SK-N-SH (cell line): Measurements from ENCODE around the gene SLC33A1. TPM values are rescaled to one million over a fixed set of nuclear protein-coding genes. Genes with fewer than 3 reads are reported as not detected.

ENCODE experiments used
- CTCF ChIA-PET: fragments of 300-600, 350-600 bp; formaldehyde crosslinking; extraction: SDS; loops from one replicate; lab custom pipeline; 2021; lab: Yijun Ruan, JAX
- POLR2A ChIA-PET: fragments of 350-600 bp; sonication (Branson Sonifier 250); formaldehyde crosslinking; extraction: SDS; loops from one replicate; lab custom pipeline; 2020; ENCODE audit warnings: antibody characterized with exemption, inconsistent platforms; lab: Yijun Ruan, JAX
- DNase-seq: peaks from one replicate; pipeline ENCODE4 v3.0.0; 2012
- H2AFZ ChIP-seq: fragments of 200-600 bp; sonication (generic); 2 replicates; pipeline ENCODE4 v1.8.1; 2016; ENCODE audit warnings: antibody characterized with exemption, mild to moderate bottlenecking, low read depth
- H3F3A ChIP-seq: fragments of 200-600 bp; sonication (generic); replicated peaks from 2 replicates; pipeline ENCODE3; 2016; ENCODE audit warnings: antibody characterized with exemption, mild to moderate bottlenecking; ENCODE audit not compliant: insufficient read depth
- H3K27ac ChIP-seq, 2 experiments: fragments of 200-500 bp in 1 of 2; fragments of 200-600 bp in 1 of 2; sonication (Bioruptor generic) in 1 of 2; sonication (generic), shearing (Covaris generic) in 1 of 2; 2 replicates each; pipeline versions ENCODE4 v1.5.1 to v1.6.1; 2014 to 2016; ENCODE audit warnings: low read depth in 2 of 2, inconsistent platforms in 1 of 2, low read length in 1 of 2, mild to moderate bottlenecking in 1 of 2, mixed read lengths in 1 of 2
- H3K27me3 ChIP-seq: fragments of 200-600 bp; sonication (generic), shearing (Covaris generic); 2 replicates; pipeline ENCODE4 v1.6.1; 2016; ENCODE audit warnings: mixed run types; ENCODE audit not compliant: insufficient read depth
- H3K36me3 ChIP-seq, 2 experiments: fragments of 200-500 bp in 1 of 2; fragments of 200-600 bp in 1 of 2; sonication (Bioruptor generic) in 1 of 2; sonication (generic) in 1 of 2; replicated peaks in 1 of 2; 2 replicates each; pipeline versions ENCODE3 to v1.5.1; 2014 to 2016; ENCODE audit warnings: low read length in 1 of 2, mild to moderate bottlenecking in 1 of 2; ENCODE audit not compliant: insufficient read depth in 2 of 2, control insufficient read depth in 1 of 2
- H3K4me1 ChIP-seq, 2 experiments: fragments of 200-500 bp in 1 of 2; fragments of 200-600 bp in 1 of 2; sonication (Bioruptor generic) in 1 of 2; sonication (generic), shearing (Covaris generic) in 1 of 2; 2 replicates each; pipeline versions ENCODE4 v1.5.1 to v1.6.1; 2014 to 2016; ENCODE audit warnings: low read depth in 1 of 2, low read length in 1 of 2, mixed run types in 1 of 2; ENCODE audit not compliant: insufficient read depth in 2 of 2, control insufficient read depth in 1 of 2
- H3K4me2 ChIP-seq: fragments of 200-600 bp; sonication (generic), shearing (Covaris generic); 2 replicates; pipeline ENCODE4 v1.6.1; 2017; ENCODE audit warnings: mixed run types
- H3K4me3 ChIP-seq, 2 experiments: fragments of 200-500 bp in 1 of 2; fragments of 200-600 bp in 1 of 2; sonication (Bioruptor generic) in 1 of 2; sonication (generic), shearing (Covaris generic) in 1 of 2; 2 replicates each; pipeline versions ENCODE4 v1.5.1 to v1.8.1; 2014 to 2016; ENCODE audit warnings: low read depth in 2 of 2, inconsistent platforms in 1 of 2, low read length in 1 of 2, mild to moderate bottlenecking in 1 of 2, mixed read lengths in 1 of 2, moderate library complexity in 1 of 2
- H3K79me2 ChIP-seq: fragments of 200-600 bp; sonication (generic); 2 replicates; pipeline ENCODE4 v1.8.1; 2017; ENCODE audit warnings: mild to moderate bottlenecking; ENCODE audit not compliant: insufficient read depth
- H3K9ac ChIP-seq: fragments of 200-600 bp; sonication (generic); 2 replicates; pipeline ENCODE4 v1.6.1; 2017; ENCODE audit warnings: mixed run types
- H3K9me2 ChIP-seq: fragments of 200-600 bp; sonication (generic); 2 replicates; pipeline ENCODE4 v1.6.1; 2017; ENCODE audit warnings: mixed run types
- H3K9me3 ChIP-seq: fragments of 200-600 bp; sonication (generic); 2 replicates; pipeline ENCODE4 v1.6.1; 2017; ENCODE audit warnings: mixed run types, mild to moderate bottlenecking, moderate library complexity
- H4K20me1 ChIP-seq: fragments of 200-600 bp; sonication (generic); 2 replicates; pipeline ENCODE4 v1.6.1; 2017; ENCODE audit warnings: mild to moderate bottlenecking, mixed run types; ENCODE audit not compliant: insufficient read depth
- FOXM1 ChIP-seq: IDR thresholded peaks from 2 replicates; pipeline ENCODE4 v1.4.0; 2012; ENCODE audit warnings: low read depth, mild to moderate bottlenecking
- IRF3 ChIP-seq: fragments of 150-350 bp; IDR thresholded peaks from 2 replicates; pipeline ENCODE4 v1.6.1; 2016; ENCODE audit warnings: mild to moderate bottlenecking, low read depth, low read length
- RAD21 ChIP-seq: IDR thresholded peaks from 2 replicates; pipeline ENCODE4 v1.6.1; 2012; ENCODE audit warnings: mild to moderate bottlenecking, low read length
- REST ChIP-seq: IDR thresholded peaks from 2 replicates; pipeline ENCODE4 v1.6.1; 2012; ENCODE audit warnings: mild to moderate bottlenecking, low read depth, low read length, moderate library complexity
- RFX5 ChIP-seq: IDR thresholded peaks from 2 replicates; pipeline ENCODE4 v1.6.1; 2012; ENCODE audit warnings: mild to moderate bottlenecking, improper control_type of control experiment, low read length
- TCF12 ChIP-seq: IDR thresholded peaks from 2 replicates; pipeline ENCODE4 v1.4.0; 2012
- TEAD4 ChIP-seq: IDR thresholded peaks from 2 replicates; pipeline ENCODE4 v1.4.0; 2012; ENCODE audit warnings: mild to moderate bottlenecking, borderline replicate concordance; ENCODE audit not compliant: insufficient read depth
- USF2 ChIP-seq: fragments of 150-350 bp; IDR thresholded peaks from 2 replicates; pipeline ENCODE4 v1.6.1; 2017; ENCODE audit warnings: antibody characterized with exemption, low read length, low read depth, borderline replicate concordance
- YY1 ChIP-seq: IDR thresholded peaks from 2 replicates; pipeline ENCODE4 v1.4.0; 2012; ENCODE audit warnings: low read depth, mild to moderate bottlenecking
- ZBTB33 ChIP-seq: IDR thresholded peaks from 2 replicates; pipeline ENCODE4 v1.4.0; 2012; ENCODE audit warnings: low read depth, borderline replicate concordance
- WGBS: methylation state at CpG from one replicate; pipeline ENCODE4 v1.1.6; 2017; ENCODE audit warnings: low lambda C conversion rate; 5-methylcytosine and 5-hydroxymethylcytosine counted together
- polyA plus RNA-seq, 3 experiments: library from polyadenylated mRNA; depleted of rRNA; stranded (reverse); fragments of >200 nt; gene quantifications; 2 replicates each; pipeline ENCODE4 v1.2.3, GENCODE V29; 2012
- TF ChIP-seq, protein P1 (sequence below): fragments of 200-600 bp; sonication (generic); IDR thresholded peaks from 2 replicates; pipeline ENCODE4 v1.6.1; 2017; ENCODE audit warnings: antibody characterized with exemption, mild to moderate bottlenecking, moderate library complexity
- TF ChIP-seq, protein P2 (sequence below): IDR thresholded peaks from 2 replicates; pipeline ENCODE4 v1.4.0; 2012; ENCODE audit warnings: low read depth

SLC33A1 gene
- polyA plus RNA-seq, 1 of the 3 experiments (the other 2 are of a cell fraction) = 10.3 TPM

DNA sequence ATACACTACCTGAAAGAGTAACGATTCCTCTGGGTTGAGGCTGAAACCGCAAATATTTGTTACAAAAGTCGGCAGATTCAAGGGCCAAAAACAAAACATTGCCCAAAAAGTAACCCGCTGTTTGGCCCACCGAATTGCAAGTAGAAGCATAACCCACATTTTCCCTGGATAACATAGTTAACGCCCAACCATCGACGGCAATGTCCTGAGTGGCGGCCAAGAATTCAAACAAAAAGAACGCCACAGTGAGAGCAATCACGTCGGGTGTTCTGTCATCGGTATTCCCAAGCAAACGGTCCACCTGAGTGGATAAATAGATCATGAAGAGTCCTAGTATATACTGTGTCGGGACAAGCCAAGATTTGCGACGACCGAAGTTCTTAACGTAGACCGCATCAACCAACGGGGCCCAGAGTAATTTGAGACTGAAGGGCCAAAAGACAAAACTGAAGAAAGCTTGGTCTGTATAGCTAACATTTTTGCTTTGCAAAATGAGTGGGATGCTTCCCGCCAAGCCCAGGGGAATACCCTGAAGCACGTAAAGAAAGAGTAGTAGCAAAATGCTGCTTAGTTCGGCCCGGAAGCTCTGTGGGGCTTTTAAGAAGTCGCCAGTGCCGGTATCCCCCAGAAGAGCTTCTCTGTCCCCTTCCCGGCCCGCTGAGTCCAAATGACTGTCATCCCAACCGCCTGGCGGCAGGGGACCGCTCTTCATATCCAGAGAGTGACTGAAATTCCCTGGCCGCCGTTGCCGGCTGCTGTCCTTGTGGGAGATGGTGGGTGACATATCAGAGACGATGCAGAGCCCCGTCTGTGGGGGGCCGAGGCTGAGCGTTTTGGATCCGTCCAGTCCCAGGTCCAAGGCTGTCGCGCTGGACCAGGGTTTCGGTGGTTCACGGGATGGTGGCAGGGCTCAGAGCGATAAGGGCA, 750 bp downstream of the SLC33A1 start:
- ChIA-PET CTCF (interaction anchor here (0.8 to 1.4 kb wide), 4 partner anchors 12 to 107 kb away, joined by 3 to 7 read pairs (median 4); partner anchors contain the start of gene C3orf33), POLR2A (interaction anchor here (1.0 to 1.5 kb wide), 2 partner anchors 16 to 47 kb away, joined by 4 read pairs; partner anchors contain the start of genes C3orf33 and GMPS)
- H3K9ac ChIP-seq = peak overlapping the region; percentile 89
- peaks cover 1% of the 10 kb centered on the region for H4K20me1 ChIP-seq
- DNase-seq = no peak
- 3% methylated on average over 35 of the region's 45 CpGs for WGBS
- peak overlapping the region; percentile 74 to 86 for H3K27ac ChIP-seq
- H3K27me3 ChIP-seq = no peaks in the 10 kb centered on the region
- H3K4me2 ChIP-seq = peak overlapping the region; percentile 85
- peaks cover 0 to 10% of the 10 kb centered on the region in 2 experiments; a peak in 3 of 4 replicates for H3K4me1 ChIP-seq
- H3K9me2 ChIP-seq = no peaks in the 10 kb centered on the region
- H3K79me2 ChIP-seq = peaks cover 55% of the 10 kb centered on the region
- no peaks in the 10 kb centered on the region for H3K9me3 ChIP-seq
- no peak for TF ChIP-seq USF2
- TF ChIP-seq TEAD4 = no peak
- TF ChIP-seq RFX5 = no peak
- no peak for TF ChIP-seq YY1
- no peak for TF ChIP-seq IRF3
- TF ChIP-seq, protein P1, sequence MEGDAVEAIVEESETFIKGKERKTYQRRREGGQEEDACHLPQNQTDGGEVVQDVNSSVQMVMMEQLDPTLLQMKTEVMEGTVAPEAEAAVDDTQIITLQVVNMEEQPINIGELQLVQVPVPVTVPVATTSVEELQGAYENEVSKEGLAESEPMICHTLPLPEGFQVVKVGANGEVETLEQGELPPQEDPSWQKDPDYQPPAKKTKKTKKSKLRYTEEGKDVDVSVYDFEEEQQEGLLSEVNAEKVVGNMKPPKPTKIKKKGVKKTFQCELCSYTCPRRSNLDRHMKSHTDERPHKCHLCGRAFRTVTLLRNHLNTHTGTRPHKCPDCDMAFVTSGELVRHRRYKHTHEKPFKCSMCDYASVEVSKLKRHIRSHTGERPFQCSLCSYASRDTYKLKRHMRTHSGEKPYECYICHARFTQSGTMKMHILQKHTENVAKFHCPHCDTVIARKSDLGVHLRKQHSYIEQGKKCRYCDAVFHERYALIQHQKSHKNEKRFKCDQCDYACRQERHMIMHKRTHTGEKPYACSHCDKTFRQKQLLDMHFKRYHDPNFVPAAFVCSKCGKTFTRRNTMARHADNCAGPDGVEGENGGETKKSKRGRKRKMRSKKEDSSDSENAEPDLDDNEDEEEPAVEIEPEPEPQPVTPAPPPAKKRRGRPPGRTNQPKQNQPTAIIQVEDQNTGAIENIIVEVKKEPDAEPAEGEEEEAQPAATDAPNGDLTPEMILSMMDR = no peak
- TF ChIP-seq REST = no peak
- TF ChIP-seq, protein P2, sequence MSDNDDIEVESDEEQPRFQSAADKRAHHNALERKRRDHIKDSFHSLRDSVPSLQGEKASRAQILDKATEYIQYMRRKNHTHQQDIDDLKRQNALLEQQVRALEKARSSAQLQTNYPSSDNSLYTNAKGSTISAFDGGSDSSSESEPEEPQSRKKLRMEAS = no peak
- TF ChIP-seq ZBTB33 = no peak
- no peak for TF ChIP-seq TCF12
- no peak for TF ChIP-seq FOXM1
- no peak for TF ChIP-seq RAD21
- peaks cover 5% of the 10 kb centered on the region for H3F3A ChIP-seq
- H3K36me3 ChIP-seq = no peaks in the 10 kb centered on the region
- peak overlapping the region; percentile 85 to 97 for H3K4me3 ChIP-seq
- peak overlapping the region; percentile 85 for H2AFZ ChIP-seq
